ENCODE results near the gene ATG4C.

Gene ATG4C

DNA sequence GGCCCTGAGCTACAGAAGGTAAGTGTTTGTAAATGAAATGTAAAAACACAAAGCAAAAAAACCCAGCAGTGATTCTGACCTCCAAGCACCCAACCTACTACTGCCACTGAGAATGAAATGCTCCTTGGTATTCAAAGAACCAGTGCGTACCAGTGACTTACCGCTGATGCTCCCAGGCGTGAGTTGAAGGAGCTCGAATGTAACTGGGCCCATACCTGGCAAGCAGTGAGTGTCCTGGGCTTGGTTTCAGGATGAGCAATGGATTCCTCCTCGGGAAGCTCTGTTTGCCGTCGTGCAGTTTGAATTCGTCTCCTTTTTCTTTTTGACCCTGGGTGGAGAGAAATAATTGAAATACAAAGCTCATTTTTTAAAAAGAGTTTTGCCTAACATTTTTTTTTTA is 121.9 kb downstream of the ATG4C start:
- DNase-seq: no peak

DNA sequence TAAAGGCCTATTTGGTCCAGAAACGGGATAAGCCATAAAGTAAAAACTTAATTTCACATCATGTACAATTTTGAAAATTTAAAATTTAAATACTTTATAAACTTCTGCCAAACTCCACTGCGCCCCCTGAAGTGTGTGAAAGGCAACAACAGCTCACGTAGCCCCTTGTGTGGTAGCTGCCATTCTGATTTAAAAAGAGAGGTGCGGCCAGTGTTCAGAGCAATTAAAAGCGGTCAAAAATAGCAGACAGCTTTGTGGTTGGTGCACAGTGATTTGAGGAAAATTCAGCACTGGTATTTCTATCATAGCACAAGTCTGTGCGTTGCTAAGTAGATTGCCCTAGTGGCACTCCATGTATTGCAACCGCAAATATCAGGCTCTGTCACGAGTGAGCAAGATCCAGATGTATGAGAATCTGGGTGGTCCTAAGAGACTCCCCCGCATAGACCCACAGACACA is 122.5 kb downstream of the ATG4C start:
- DNase-seq: no peak

DNA sequence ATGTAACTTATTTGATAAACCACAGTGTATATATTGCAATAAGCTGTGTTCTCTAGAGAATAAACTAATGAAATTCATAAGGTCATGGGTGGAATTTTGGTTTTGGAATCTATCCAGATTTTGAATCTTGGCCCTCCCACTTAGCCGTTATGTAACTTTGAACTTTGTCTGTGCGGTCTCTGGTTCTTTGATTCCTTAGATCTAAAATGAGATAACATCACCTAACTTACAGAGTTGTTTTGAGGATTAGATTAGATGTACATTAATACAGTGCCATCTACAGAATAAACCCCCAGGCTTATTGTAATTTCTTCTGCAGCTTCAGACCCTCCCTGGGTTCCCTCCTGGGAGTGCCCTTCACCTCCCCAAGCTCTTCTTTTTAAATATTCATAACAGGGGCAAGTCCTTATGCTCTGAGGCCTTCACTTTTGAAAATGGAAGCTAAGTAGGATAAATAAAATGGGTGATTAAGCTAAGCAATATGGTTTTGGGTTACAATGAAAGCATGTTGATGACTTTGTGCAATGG is 124.3 kb downstream of the ATG4C start:
- no peak for DNase-seq

DNA sequence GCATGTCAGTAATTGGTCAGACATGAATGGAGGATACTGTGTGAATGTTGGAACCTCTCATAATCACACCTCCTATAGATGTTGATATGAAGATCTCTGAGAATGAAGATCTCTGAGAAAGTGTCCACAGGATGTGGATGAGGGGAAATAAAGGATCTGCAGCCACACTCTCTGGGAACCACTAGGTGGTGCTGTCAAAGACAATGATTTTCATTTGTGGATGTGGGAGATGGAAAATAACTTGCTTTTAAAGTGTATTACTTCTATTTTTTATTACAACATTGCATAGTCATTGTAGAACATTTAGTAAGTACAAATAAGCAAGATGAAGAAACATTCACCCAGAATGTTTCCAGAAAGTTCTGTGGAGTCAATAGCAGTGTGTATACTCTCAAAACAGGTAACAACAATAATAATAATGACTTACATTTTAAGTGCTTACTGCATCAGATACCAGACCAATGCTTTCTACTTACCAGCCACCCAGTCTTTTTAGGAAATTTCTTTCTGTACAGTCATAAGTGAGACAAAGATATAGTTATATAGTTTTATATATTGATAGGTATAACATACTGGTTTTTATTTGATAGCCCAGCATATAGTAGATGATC is 128.2 kb downstream of the ATG4C start:
- no peak for DNase-seq

All from DMS79 (cell line).